ENCODE measurements around the gene IDE.

Gene IDE

GRCh38 chr10:92418891-92419290, 155.0 kb downstream of the IDE start:
- no peak for DNase-seq (ENCODE audit: low read depth)

DNA sequence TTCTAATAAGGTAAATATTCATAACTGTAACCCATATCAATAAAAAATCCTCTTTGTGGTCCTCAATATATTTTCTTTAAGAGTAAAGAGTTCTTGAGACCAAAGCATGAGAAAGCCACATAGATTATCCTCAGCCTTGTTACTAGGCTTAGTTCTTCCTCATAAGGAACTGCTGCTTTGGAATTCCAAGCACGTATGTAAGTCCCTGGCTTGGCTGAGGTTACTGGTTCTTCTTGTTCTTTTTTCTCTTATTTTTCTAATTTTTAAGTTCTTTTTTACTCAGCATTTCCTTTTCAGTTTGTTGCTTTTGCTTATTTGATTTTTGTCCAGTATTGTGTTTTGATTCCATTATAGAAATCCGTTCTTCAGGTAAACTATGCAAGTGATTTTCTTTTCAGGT, 155.7 kb downstream of the IDE start:
- no peak overlapping the region for H3K4me3 ChIP-seq (ENCODE audit: control insufficient read depth, low read depth, low read length)
- DNase-seq (ENCODE audit: low read depth), result no peak
- no peak for TF ChIP-seq CTCF (conservative IDR thresholded peaks at IDR 0.05; ENCODE audit: control insufficient read depth, insufficient read depth, low read depth, low read length)

More at GRCh38 chr10:92418891-92419290, 155.0 kb downstream of the IDE start:
- no peak for TF ChIP-seq CTCF (conservative IDR thresholded peaks at IDR 0.05; ENCODE audit: control insufficient read depth, insufficient read depth, low read depth, low read length)
- no peak overlapping the region for H3K4me3 ChIP-seq (ENCODE audit: control insufficient read depth, low read depth, low read length)

DNA sequence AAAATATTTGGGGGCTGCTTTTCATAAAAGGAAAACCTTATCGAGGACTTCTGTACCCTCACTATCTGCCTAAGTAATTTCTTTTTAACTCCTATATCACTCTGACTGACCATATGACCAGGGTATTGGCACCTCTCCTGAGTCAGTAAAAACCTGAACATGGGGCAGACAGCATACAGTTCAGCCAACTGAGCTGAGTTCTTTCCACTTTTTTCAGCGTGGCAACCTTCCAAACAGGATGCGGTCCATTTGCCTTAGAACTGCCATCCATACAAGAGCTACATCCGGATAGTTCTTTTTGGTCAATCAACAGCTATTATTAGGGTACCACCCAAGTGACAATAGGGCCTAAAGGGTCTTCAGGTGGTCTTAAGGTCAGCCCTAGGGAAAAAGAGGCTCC, 160.4 kb downstream of the IDE start:
- no peak for TF ChIP-seq CTCF (conservative IDR thresholded peaks at IDR 0.05; ENCODE audit: control insufficient read depth, insufficient read depth, low read depth, low read length)
- no peak for DNase-seq (ENCODE audit: low read depth)
- no peak overlapping the region for H3K4me3 ChIP-seq (ENCODE audit: control insufficient read depth, low read depth, low read length)

- TF ChIP-seq CTCF (conservative IDR thresholded peaks at IDR 0.05; ENCODE audit: control insufficient read depth, insufficient read depth, low read depth, low read length), result no peak
- DNase-seq (ENCODE audit: low read depth), result no peak
Observed at GRCh38 chr10:92413011-92413410, 160.9 kb downstream of the IDE start.

GRCh38 chr10:92411406-92411805, 162.5 kb downstream of the IDE start:
- no peak overlapping the region for H3K4me3 ChIP-seq (ENCODE audit: control insufficient read depth, low read depth, low read length)
- TF ChIP-seq CTCF (conservative IDR thresholded peaks at IDR 0.05; ENCODE audit: control insufficient read depth, insufficient read depth, low read depth, low read length), result no peak
- no peak for DNase-seq (ENCODE audit: low read depth)

More at GRCh38 chr10:92413011-92413410, 160.9 kb downstream of the IDE start:
- H3K4me3 ChIP-seq (ENCODE audit: control insufficient read depth, low read depth, low read length), result no peak overlapping the region

- no peak for DNase-seq (ENCODE audit: low read depth)
- TF ChIP-seq CTCF (conservative IDR thresholded peaks at IDR 0.05; ENCODE audit: control insufficient read depth, insufficient read depth, low read depth, low read length), result no peak
- no peak overlapping the region for H3K4me3 ChIP-seq (ENCODE audit: control insufficient read depth, low read depth, low read length)
Observed at GRCh38 chr10:92410501-92410900, 163.4 kb downstream of the IDE start.

- no peak for TF ChIP-seq CTCF (conservative IDR thresholded peaks at IDR 0.05; ENCODE audit: control insufficient read depth, insufficient read depth, low read depth, low read length)
- H3K4me3 ChIP-seq (ENCODE audit: control insufficient read depth, low read depth, low read length), result no peak overlapping the region
- DNase-seq (ENCODE audit: low read depth), result no peak
Observed at GRCh38 chr10:92408017-92408361, 165.9 kb downstream of the IDE start.
